Measurements from ENCODE around the gene SCYL3.

- TF ChIP-seq CTCF (IDR thresholded peaks at IDR 0.05) (no peak), POLR2A (IDR thresholded peaks at IDR 0.05) (no peak)
Observed at GRCh38 chr1:169873582-169874199, 20.0 kb downstream of the SCYL3 start.
